ENCODE results near the gene RPL26. TPM values are rescaled to one million over a fixed set of nuclear protein-coding genes. Genes with fewer than 3 reads are reported as not detected.
A peak's percentile ranks its signal among the peaks of the same experiment; 100 is the strongest.

RPL26 gene
- total and polyA plus RNA-seq, 2 donors (not counting 3 experiments of a cell fraction or from before 2014, with no cell fraction given), result 1,805 to 2,229 TPM

- no peak for FAIRE-seq
Observed at GRCh38 chr17:8353736-8354135, 29.3 kb downstream of the RPL26 start.

More at GRCh38 chr17:8353736-8354135, 29.3 kb downstream of the RPL26 start:
- no peaks in the 10 kb centered on the region for H3K9me3 ChIP-seq (replicated peaks; ENCODE audit: control insufficient read depth, insufficient read depth, low read length)
- no peaks in the 10 kb centered on the region for H3K36me3 ChIP-seq (ENCODE audit: control insufficient read depth in 2 of 2, extremely low read depth in 1 of 2, insufficient read depth in 2 of 2, low read length in 2 of 2)
- POLR2A ChIA-PET, result interaction anchor here (1.1 kb wide), 1 partner anchor 23 kb away, joined by 3 read pairs; the partner anchor contains the start of gene KRABD2
- no peak for DNase-seq (ENCODE audit: low read depth, low spot score)
- intact Hi-C loops (cut with micrococcal nuclease), result no loop called here
- peaks cover 10% of the 10 kb centered on the region for H3K4me1 ChIP-seq (ENCODE audit: control insufficient read depth, extremely low read depth, insufficient read depth, low read length)
- no TSS peak for BruUV-seq (replicated peaks)
- no peaks in the 10 kb centered on the region for H3K79me2 ChIP-seq (ENCODE audit: control insufficient read depth, insufficient read depth, low read length)
- no peak overlapping the region for H3K9ac ChIP-seq (replicated peaks; ENCODE audit: extremely low read depth, insufficient read depth, low read length)
- TF ChIP-seq FOS (IDR thresholded peaks at IDR 0.05; ENCODE audit: borderline replicate concordance, insufficient read depth, low read length), result no peak
- no peak for TF ChIP-seq MAX (IDR thresholded peaks at IDR 0.05; ENCODE audit: insufficient read depth, insufficient read length)
- TF ChIP-seq GATA2 (IDR thresholded peaks at IDR 0.05; ENCODE audit: insufficient read depth, insufficient read length, low read depth, low read length), result no peak
- TF ChIP-seq POLR2A (IDR thresholded peaks at IDR 0.05; ENCODE audit: low read depth, low read length), result no peak
- TF ChIP-seq POLR2AphosphoS5 (IDR thresholded peaks at IDR 0.05; ENCODE audit: insufficient read depth, low read depth, low read length), result no peak
- no peak for TF ChIP-seq JUN (IDR thresholded peaks at IDR 0.05; ENCODE audit: borderline replicate concordance, insufficient read depth, insufficient read length, low read depth)
- TF ChIP-seq CTCF (IDR thresholded peaks at IDR 0.05; ENCODE audit: extremely low read depth in 1 of 2, insufficient read depth in 1 of 2, low read depth in 1 of 2, low read length in 2 of 2), result no peak
- TF ChIP-seq EZH2 (IDR thresholded peaks at IDR 0.05; ENCODE audit: borderline replicate concordance, low read depth, low read length, severe bottlenecking), result no peak
- TF ChIP-seq MYC (IDR thresholded peaks at IDR 0.05; ENCODE audit: low read depth, low read length), result no peak
- no peak overlapping the region for H3K27ac ChIP-seq (ENCODE audit: insufficient read depth, low read depth, low read length)
- H4K20me1 ChIP-seq (replicated peaks; ENCODE audit: control insufficient read depth, extremely low read depth, insufficient read depth, low read length), result no peaks in the 10 kb centered on the region
- no peak overlapping the region for H3K4me2 ChIP-seq (ENCODE audit: insufficient read depth, low read length)
- no peak overlapping the region for H3K4me3 ChIP-seq (replicated peaks in 1 of 3; ENCODE audit: insufficient read depth in 1 of 3, low read depth in 1 of 3, low read length in 3 of 3)
- no peaks in the 10 kb centered on the region for H3K9me1 ChIP-seq (replicated peaks; ENCODE audit: control insufficient read depth, extremely low read depth, insufficient read depth, low read length)
- H3K27me3 ChIP-seq (ENCODE audit: control insufficient read depth in 2 of 2, insufficient read depth in 2 of 2, low read length in 2 of 2), result no peaks in the 10 kb centered on the region
- CTCF ChIA-PET, result interaction anchor here (0.8 to 1.1 kb wide), 3 partner anchors 27 to 67 kb away, joined by 3 to 4 read pairs (median 3); no protein-coding TSS in a partner anchor
- peak overlapping the region; percentile 59 for H2AFZ ChIP-seq (ENCODE audit: low read depth, low read length)
- dilution Hi-C loops (cut with MboI; ENCODE audit: extremely low pct_ligation_motif_present, low sequenced_read_pairs), result no loop called here

Data from endothelial cell of umbilical vein (primary cell).